Measurements from ENCODE around the gene ATG5.

- TF ChIP-seq CTCF (IDR thresholded peaks at IDR 0.05) = no peak
- no peak for TF ChIP-seq POLR2A (IDR thresholded peaks at IDR 0.05)
These were observed 3.6 kb downstream of the ATG5 start for GRCh38 chr6:106321940-106322339.

Data from esophagus squamous epithelium (tissue), 4 donors.